ENCODE measurements around the gene B3GALT4.
A peak's percentile ranks its signal among the peaks of the same experiment; 100 is the strongest.
"Not testable (repeated sequence)": the region's sequence is repeated elsewhere in the genome, so short reads cannot be mapped to it uniquely, and the experiment has no call there.

The B3GALT4 gene, protein sequence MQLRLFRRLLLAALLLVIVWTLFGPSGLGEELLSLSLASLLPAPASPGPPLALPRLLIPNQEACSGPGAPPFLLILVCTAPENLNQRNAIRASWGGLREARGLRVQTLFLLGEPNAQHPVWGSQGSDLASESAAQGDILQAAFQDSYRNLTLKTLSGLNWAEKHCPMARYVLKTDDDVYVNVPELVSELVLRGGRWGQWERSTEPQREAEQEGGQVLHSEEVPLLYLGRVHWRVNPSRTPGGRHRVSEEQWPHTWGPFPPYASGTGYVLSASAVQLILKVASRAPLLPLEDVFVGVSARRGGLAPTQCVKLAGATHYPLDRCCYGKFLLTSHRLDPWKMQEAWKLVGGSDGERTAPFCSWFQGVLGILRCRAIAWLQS

DNA sequence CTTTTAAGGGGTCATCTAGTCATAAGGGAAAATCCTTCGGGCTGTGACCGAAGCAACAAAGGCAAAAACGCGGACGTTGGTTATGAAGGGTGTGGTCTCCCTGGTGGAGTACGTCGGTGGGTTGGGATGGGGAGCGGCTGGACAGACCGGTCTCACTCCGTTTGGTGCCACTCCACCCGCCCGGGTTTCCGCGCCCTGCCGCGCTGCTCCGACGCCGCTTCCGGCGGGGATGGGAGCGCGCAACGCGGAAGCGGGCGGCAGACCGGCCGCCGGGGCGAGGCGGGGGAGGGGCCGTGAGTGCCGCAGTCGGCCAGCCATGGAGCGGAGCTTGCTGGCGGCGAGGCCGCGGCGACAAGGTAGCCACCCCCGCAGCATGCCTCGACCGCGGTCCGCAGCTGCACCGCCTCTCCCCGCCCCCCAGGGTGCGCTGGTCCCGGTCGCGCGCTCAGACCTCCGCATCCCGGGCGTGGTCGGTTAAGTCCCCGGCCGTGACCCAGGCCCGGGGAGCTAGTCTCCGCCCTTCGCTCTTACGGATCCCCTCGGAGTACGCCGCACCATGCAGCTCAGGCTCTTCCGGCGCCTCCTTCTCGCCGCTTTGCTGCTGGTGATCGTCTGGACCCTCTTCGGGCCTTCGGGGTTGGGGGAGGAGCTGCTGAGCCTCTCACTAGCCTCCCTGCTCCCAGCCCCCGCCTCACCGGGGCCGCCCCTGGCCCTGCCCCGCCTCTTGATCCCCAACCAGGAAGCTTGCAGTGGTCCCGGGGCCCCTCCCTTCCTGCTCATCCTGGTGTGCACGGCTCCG, at the start of gene B3GALT4:
B3GALT4 (plus strand) TSS at position 260 of the 799 bp plus-strand sequence; CDS start at position 557, 297 bp downstream.
- DNase-seq (ENCODE audit: low spot score) = peak; percentile 79

DNA sequence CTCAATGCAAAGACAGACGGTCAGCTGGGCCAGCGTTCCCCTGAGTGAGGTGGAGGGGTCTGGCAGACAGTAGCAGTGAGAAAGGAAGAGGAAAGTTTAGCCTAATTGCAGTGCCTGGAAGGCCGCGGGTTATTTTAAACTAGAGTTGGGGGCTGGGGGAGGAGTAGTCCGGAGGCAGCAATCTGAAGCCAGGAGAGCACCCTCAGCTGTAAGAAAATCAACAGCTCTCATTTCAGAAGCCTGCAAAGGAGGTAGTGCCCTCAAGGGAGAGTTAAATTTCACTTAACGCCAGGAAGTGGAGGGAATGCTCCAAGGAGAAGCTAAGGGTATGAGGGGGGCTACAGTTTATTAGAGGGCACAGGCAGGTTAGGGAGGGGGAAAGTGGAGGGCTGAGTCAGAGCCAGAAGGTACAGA, 41.7 kb upstream of the B3GALT4 start:
- DNase-seq (ENCODE audit: low spot score) = no peak

DNA sequence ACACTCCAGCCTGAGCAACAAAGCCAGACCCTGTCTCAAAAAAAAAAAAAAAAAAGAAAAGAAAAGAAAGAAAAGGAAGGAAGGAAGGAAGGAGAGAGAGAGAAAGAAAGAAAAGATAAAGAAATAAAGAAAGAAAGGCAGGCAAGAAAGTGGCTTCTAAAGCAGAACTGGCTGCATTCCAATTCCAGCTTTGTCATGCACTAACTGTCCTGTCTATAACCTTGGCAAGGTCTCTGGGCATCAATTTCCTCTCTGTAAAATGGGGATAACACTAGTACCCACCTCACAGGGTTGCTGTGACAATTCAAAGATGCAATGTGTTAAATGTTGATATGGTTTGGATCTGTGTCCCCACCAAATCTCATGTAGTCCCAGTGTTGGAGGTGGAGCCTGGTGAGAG, 40.6 kb upstream of the B3GALT4 start:
- DNase-seq (ENCODE audit: low spot score) = no peak

DNA sequence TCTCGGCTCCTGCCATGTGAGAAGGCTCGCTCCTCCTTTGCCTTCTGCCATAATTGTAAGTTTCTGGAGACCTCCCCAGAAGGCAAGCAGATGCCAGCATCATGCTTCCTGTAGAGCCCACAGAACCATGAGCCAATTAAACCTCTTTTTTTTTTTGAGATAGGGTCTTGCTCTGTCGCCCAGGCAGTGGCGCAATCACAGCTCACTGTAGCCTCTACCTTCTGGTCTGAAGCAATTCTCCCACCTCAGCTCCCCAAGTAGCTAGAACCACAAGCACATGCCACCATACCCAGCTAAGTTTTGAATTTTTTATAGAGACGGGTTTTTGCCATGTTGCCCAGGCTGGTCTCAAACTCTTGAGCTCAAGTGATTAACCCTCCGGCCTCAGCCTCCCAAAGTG, 40.1 kb upstream of the B3GALT4 start:
- no peak for DNase-seq (ENCODE audit: low spot score)

DNA sequence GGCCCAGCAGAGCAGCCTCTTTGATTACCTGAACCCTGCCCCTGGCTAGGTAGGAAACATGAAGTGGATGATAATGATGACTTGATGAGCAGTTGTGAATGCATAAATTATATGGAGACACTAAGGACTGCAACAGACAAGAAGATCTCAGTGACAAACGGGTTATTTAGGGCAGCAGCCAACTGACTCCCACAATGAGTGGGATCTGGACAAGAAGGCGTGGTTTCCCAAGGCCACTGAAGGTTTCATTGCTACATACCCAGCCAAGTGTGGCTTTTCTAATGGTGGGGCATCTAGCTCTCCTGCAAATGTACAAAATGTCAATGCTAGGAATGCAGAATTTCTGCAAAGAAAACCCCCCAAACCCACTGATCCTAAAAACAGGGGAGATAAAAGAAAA, 39.2 kb upstream of the B3GALT4 start:
- no peak for DNase-seq (ENCODE audit: low spot score)

DNA sequence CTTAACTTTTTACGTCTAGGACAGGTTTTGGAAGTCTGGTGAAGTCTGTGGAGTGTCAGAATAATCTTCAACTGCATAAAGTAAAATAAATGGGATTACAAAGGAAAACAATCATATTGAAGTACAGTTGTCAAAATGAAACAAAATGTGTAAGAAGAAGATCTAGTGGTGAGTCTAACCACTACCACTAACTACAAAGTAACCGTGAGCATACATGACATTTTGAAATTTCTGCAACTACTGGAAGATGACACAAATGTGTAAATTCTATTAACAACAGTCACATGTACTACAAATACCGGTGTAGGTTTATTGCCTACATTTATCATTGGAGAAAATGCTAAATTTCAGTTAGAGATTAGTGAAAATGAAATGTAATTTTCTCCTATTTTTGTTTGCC, 35.0 kb upstream of the B3GALT4 start:
- no peak for DNase-seq (ENCODE audit: low spot score)

DNA sequence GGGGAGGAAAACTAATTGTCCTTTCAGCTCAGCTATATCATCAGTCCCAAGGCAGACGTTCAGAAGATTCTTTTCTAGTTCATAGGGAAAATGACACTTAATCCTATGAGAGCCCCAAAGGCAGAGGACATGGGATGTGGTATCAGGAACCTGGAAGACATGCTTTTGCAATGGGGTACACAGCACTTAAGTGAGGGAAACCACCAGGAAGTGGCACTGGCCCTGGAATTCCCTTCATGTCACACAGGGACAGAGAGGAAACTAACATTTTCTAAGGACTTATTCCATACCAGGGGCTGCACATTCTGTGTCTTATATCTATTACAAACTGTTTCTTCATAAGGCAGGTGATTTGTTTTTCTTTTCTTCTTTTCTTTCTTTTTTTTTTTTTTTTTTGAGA, 33.4 kb upstream of the B3GALT4 start:
- DNase-seq (ENCODE audit: low spot score) = no peak

DNA sequence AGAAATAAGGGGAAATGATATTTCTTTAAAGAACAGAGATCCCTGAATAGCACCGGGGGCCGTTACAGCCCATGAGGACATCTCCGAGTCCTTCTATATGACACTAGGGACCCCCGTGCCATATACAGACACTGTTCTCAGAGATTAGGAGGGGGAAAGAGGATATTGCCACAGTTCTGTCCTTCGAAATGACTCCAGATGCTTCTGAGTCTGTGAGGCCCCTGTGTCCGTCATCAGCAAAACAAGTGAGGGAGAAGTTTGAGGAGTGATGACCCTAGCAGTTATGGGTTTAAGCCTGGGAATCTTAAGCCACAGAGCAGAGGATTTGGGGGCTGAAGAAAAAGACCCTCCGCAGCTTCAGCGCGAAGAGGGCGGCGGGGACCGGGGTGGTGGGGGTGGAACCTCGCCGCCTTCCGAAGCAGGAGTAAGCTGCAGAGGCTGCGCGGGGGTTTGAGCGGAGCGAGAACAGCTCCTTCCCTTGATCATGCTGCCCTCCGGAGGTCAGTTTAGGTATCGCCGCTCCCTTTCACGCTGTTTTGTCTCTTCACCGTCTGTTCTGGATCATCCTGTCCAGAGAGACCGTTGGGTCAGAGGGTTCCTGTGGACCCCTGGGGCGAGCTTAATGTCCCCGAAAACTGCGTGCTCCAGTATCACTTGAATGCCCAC, 28.8 kb upstream of the B3GALT4 start:
- DNase-seq (ENCODE audit: low spot score) = peak; percentile 70

DNA sequence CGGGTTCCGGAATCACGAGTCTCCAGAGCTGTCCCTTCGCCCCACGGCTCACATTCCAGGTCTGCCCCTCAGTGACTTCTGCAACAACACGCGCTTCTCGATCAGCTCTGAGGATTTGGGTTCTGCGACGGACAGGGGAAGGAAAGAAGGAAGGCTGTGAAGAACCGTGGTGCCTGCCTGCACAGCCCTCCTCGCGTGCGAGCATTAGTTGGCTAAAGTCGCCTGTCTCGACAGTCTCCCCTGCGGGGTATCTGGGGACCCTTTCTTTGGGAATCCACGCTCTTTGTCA, 28.3 kb upstream of the B3GALT4 start:
- peak; percentile 57 for DNase-seq (ENCODE audit: low spot score)

DNA sequence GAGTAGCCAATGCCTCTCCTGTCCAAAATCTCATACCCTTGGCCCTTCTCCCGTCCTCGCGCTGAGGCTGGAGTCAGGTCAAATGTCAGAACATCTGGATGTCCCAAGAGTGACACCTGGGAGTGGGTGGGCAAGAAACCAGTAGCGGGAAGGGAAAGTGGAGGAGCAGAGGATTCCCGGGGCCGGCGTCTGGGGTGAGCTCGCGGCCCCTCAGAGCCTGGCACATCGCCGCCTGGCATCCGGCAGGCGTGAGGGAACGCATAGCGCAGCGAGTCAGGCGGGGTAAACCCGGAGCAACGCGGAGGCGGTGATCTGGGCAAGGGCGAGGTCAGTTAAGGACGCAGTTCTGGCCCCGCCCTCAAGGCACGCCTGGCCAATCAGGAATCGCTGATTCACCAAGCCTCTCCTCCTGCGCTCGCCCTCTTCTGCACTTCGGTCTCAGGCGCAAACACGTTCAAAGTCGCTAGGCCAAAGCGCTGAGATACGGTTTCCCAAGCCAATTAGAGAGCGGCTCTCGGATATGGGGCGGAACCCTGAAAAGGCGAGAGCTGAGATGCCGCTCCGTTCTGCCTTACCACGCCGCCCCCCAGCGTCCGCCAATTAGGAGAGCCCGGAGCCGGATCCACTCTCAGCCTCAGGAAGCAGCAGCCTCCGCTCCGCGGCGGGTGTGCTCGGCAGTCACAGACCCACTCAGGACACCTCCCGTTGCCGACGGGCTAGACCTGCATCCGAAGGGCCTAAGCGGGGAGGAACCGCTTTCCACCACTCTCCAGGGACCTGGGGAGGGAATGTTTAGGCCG, 27.8 kb upstream of the B3GALT4 start:
- peak; percentile 97 for DNase-seq (ENCODE audit: low spot score)

DNA sequence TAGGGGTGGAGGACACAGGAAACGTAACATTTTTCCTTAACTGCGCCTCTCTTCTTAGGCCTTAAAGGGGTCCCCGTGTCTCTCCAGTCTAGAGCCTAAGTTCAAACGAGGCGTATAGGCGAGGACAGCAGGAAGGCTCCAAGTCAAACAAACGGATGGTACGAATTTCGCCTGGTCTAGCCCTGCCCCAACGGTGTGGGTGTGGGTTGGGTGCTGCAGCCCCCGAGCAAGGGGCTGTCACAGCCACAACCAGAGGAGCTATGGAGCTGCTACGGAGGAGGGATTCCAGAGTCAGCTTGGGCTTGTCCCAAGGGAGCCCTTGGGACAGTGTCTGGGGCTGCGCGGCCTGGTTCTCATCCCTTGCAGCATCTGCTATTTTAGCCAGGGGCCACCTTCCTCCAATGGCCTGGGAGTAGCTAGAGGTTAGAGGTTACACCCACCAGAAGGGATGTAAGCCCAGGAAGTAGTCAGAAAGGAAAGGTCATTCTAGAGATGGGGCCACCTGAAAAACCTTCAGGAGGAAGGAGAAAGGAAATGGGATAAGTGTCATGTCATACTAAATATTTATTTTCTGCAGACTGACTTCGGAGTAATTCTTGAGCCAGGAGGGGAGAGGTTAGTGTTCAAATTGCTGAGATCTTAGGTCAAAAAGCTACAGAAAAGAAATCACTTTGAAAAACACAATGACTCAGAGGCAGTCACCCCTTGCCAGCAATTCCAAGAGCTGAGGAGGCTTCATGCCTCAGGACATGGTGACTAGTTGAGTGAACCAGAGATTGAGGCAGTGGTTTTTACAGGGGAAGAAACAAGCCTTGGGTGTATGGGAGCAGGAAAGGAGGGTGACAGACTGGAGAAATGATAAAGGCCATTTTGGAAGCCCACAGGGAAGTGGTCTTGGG, 26.9 kb upstream of the B3GALT4 start:
- DNase-seq (ENCODE audit: low spot score) = no peak

DNA sequence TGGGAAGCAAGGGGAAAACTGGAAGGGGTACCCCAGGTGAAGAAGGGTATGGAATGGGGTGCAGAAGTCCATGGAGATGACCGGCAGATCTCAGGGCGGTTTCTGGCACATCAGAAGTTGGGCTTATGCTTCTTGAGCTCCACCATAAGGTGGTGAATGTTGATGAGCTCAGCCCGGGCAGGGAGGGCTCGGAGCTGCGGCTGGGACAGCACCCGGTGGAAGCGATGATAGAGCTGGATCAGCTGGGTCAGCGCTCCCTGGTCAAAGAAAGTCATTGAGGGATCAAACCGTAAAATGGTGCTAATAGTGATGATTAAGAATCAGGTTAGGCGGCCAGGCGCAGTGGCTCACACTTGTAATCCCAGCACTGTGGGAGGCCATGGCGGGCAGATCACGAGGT, 26.2 kb upstream of the B3GALT4 start:
- no peak for DNase-seq (ENCODE audit: low spot score)

DNA sequence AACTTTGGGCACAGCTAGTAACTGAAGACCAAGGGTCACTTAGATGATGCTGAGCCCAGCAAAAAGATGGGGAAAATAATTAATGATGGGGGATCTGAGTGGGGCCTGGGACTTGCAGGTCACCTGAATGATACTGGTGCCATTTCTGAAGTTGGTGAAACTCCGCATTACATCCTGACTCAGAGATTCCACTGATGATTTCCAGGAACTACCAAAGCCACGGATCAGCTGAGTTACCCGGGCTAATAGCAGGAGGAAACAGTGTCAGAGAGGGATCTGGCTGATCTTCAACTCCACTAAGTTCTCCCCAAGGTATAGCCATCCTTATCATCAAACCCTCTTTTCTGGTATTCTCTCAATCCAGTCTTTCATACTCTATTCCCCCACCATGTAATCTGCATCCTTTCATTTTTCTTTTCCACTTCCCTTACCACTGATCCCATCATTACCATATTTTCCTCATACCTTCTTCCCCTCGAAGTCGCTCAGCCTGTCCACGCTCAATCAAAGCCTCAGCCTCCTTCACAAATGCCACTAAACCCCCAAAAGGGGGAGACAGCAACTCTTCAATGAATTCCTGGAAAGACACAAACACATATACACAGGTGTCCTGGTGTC, 25.4 kb upstream of the B3GALT4 start:
- no peak for DNase-seq (ENCODE audit: low spot score)

DNA sequence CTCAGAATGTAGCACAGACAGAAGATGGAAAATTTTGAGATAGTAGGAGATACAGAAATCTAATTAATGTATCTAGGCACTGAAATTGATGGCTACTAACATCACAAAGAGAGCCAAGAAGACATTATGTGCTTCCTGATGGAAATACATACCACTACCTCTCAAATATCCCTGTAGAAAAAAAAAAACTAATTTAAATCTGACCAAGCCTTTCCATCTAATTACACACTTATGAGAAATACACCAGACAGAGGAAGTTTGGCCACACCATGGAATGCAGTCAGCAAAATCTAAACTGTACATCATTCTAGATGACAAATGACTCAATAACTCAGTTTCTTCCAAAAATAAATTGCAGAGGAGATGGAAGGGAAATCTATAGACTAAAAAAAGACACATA, 24.2 kb upstream of the B3GALT4 start:
- no peak for DNase-seq (ENCODE audit: low spot score)

DNA sequence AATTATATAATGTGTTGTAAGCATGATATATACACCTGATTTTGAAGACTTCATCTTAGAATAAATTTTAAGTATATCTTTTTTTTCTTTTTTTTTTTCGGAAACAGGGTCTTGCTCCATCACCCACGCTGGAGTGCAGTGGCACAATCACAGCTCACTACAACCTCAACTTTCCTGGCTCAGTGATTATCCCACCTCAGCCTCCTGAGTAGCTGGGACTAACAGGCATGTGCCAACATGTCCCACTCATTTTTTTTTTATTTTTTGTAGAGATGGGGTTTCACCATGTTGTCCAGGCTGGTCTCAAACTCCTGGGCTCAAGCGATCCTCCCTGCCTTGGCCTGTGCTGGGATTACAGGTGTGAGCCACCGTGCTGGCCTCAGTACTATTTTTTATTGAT, 22.3 kb upstream of the B3GALT4 start:
- DNase-seq (ENCODE audit: low spot score) = no peak

DNA sequence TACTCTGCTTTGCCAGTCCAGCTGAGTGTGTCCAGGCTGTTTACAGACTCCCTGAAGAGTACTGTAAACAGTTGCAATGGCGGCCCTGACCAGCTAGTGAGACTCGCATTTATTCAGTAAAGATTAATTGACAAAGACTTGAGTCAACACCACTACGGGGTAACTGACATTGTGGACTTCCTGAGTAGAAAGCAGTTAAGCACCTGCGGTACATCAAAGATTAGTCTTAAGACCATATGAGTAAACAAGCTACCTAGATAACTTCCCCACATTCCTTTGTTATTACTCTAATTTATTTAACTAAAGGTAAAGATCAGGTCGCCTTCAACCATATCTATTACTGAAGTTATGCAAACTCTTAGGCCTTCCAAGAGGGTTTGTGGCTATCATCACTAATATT, 17.9 kb upstream of the B3GALT4 start:
- no peak for DNase-seq (ENCODE audit: low spot score)

DNA sequence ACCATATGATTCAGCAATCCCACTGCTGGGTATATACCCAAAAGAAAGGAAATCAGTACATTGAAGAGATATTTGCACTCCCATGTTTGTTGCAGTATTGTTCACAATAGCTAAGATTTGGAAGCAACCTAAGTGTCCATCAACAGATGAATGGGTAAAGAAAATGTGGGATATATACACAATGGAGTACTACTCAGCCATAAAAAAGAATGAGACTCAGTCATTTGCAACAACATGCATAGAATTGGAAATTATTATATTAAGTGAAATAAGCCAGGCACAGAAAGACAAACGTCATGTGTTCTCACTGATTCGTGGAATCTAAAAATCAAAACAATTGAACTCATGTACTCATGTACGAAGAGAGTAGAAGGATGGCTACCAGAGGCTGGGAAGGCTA, 14.4 kb upstream of the B3GALT4 start:
- not testable (repeated sequence) for DNase-seq (ENCODE audit: low spot score)

DNA sequence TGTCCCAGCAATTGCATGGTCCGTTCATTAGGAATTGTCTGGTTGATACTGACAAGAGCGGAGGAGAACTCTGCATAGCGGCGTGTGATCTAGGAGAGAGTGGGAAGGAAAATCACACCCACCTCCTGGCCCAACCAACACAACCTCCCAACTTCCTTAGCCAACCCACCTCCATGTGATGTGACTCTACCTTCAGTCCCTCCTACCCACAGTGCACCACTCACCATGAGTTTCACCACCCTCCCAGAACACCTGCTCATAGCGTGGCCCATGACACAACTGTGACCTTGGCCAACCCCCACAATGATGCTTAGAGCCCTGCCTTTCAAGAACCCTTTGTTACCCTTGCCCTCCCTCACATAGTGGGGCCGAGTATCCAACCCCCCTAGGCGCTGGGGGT, 12.9 kb upstream of the B3GALT4 start:
- DNase-seq (ENCODE audit: low spot score) = no peak

DNA sequence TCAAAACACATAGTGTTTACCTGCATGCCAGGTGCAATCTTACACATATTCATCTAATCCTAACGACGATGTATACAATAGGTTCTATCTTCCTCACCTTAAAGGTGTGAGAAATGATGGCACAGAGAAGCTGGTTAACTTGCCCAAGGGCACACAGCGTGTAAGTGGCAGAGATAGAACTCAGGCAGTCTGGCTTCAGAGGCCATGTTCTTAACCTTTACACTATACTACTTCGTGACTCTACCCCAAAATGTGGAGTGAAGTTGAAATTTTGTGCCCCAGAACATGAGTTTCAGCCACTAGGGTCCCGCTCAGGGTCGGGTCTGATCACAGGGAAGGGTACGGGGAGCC, 5.8 kb upstream of the B3GALT4 start:
- no peak for DNase-seq (ENCODE audit: low spot score)

DNA sequence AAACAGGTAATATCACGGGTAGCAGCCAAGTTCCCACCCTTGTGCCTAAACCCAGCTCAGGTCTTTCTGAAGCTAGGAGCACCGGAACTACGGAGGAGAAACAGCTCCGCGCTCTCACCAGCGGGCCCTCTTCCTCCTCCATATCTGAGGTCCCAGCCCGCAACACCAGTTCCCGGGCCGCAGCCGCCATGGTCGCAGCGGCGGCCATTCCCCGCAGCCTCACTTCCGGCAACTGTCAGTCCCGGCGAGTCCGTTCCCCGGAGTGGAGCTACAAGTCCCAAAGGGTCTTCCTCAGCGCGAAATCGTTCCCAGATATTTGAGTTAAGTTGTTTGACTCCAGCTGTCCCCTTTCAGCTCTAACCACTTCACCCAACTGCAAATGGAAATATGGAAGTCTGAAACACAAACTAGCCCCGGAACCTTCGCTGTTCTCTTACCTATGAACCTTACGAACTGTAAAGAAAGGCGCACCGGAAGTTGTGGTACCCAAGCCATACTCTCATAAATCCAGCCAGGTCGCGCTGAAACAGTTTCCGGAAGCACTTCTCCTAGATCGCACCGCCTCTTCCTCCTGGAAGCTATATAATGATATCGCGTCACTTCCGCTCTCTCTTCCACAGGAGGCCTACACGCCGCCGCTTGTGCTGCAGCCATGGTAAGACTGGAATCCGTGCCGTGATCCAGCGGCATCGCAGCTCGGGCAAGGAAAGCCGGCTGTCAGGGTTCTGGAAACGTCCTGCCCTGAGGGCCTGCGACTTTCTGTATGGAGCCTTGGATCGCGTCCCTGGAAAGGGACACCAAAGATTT, 5.3 kb upstream of the B3GALT4 start, which contains the start of the genes RPS18 and VPS52:
RPS18 (plus strand) TSS at position 608 of the 807 bp plus-strand sequence; CDS start at position 653, 45 bp downstream.
VPS52 (minus strand) TSS at position 409 of the 807 bp plus-strand sequence; CDS start at position 208, 201 bp downstream.
- DNase-seq (ENCODE audit: low spot score) = peak; percentile 97
